ENCODE results near the gene ZNF280A. TPM values are rescaled to one million over a fixed set of nuclear protein-coding genes. Genes with fewer than 3 reads are reported as not detected.
A peak's percentile ranks its signal among the peaks of the same experiment; 100 is the strongest.

Gene ZNF280A
- total RNA-seq, 1 experiment from 2014 or later = not detected

- no peak overlapping the region for H3K4me2 ChIP-seq (ENCODE audit: low read length)
- no peak overlapping the region for H2AFZ ChIP-seq (ENCODE audit: low read length)
- no TSS peak for BruUV-seq (replicated peaks)
- H3K79me2 ChIP-seq (ENCODE audit: low read length) = no peaks in the 10 kb centered on the region
- TF ChIP-seq CTCF (conservative IDR thresholded peaks at IDR 0.05; ENCODE audit: low read depth, low read length) (no peak), EZH2phosphoT487 (IDR thresholded peaks at IDR 0.05; ENCODE audit: borderline replicate concordance, low read length) (no peak), EZH2 (IDR thresholded peaks at IDR 0.05; ENCODE audit: low read length, unreplicated experiment) (no peak)
- no peak overlapping the region for H3K4me3 ChIP-seq (ENCODE audit: low read length)
- H3K9ac ChIP-seq (ENCODE audit: low read length) = no peak overlapping the region
- ATAC-seq (no peak), DNase-seq (peak; percentile 4)
- no peaks in the 10 kb centered on the region for H3K36me3 ChIP-seq (ENCODE audit: low read depth, low read length)
- no peaks in the 10 kb centered on the region for H3K4me1 ChIP-seq (ENCODE audit: insufficient read depth, low read length)
- H3K27ac ChIP-seq (ENCODE audit: low read length) = no peak overlapping the region
- H3K9me3 ChIP-seq (ENCODE audit: low read length) = no peaks in the 10 kb centered on the region
- intact Hi-C loops (cut with micrococcal nuclease) = no loop called here
- H3K27me3 ChIP-seq (ENCODE audit: low read length) = peaks cover 15% of the 10 kb centered on the region
- H3K9me2 ChIP-seq (replicated peaks; ENCODE audit: low read length) = no peaks in the 10 kb centered on the region
- no peaks in the 10 kb centered on the region for H3F3A ChIP-seq (ENCODE audit: low read length, unreplicated experiment)
- ChIA-PET POLR2A (ENCODE audit: unreplicated experiment) (no interaction called here), CTCF (no interaction called here)
- H4K20me1 ChIP-seq (ENCODE audit: low read length) = no peaks in the 10 kb centered on the region
Measured at GRCh38 chr22:22520667-22521602, 865 bp upstream of the ZNF280A start.

GRCh38 chr22:22519591-22519990, 479 bp downstream of the ZNF280A start:
- Histone ChIP-seq H4K20me1 (ENCODE audit: low read length) (no peaks in the 10 kb centered on the region), H3K9ac (ENCODE audit: low read length) (no peak overlapping the region), H2AFZ (ENCODE audit: low read length) (no peak overlapping the region), H3K9me2 (replicated peaks; ENCODE audit: low read length) (no peaks in the 10 kb centered on the region), H3K4me3 (ENCODE audit: low read length) (no peak overlapping the region), H3K4me2 (ENCODE audit: low read length) (no peak overlapping the region), H3K9me3 (ENCODE audit: low read length) (no peaks in the 10 kb centered on the region), H3K4me1 (ENCODE audit: insufficient read depth, low read length) (no peaks in the 10 kb centered on the region), H3K27me3 (ENCODE audit: low read length) (peaks cover 8% of the 10 kb centered on the region; the same call in 1 of the 2 replicates), H3K79me2 (ENCODE audit: low read length) (no peaks in the 10 kb centered on the region), H3K36me3 (ENCODE audit: low read depth, low read length) (no peaks in the 10 kb centered on the region), H3K27ac (ENCODE audit: low read length) (no peak overlapping the region), H3F3A (ENCODE audit: low read length, unreplicated experiment) (no peaks in the 10 kb centered on the region)
- ATAC-seq (no peak), DNase-seq (no peak)
- no TSS peak for BruUV-seq (replicated peaks)
- ChIA-PET POLR2A (ENCODE audit: unreplicated experiment) (no interaction called here), CTCF (no interaction called here)
- intact Hi-C loops (cut with micrococcal nuclease) = no loop called here
- TF ChIP-seq CTCF (conservative IDR thresholded peaks at IDR 0.05; ENCODE audit: low read depth, low read length) (no peak), EZH2 (IDR thresholded peaks at IDR 0.05; ENCODE audit: low read length, unreplicated experiment) (no peak), EZH2phosphoT487 (IDR thresholded peaks at IDR 0.05; ENCODE audit: borderline replicate concordance, low read length) (no peak)

GRCh38 chr22:22516992-22517391, 3.1 kb downstream of the ZNF280A start:
- H3K4me3 ChIP-seq (ENCODE audit: low read length) = no peak overlapping the region
- no peaks in the 10 kb centered on the region for H4K20me1 ChIP-seq (ENCODE audit: low read length)
- no peaks in the 10 kb centered on the region for H3K9me3 ChIP-seq (ENCODE audit: low read length)
- peaks cover 10% of the 10 kb centered on the region; the same call in 1 of the 2 replicates for H3K27me3 ChIP-seq (ENCODE audit: low read length)
- no peak overlapping the region for H2AFZ ChIP-seq (ENCODE audit: low read length)
- H3K27ac ChIP-seq (ENCODE audit: low read length) = no peak overlapping the region
- no peaks in the 10 kb centered on the region for H3K9me2 ChIP-seq (replicated peaks; ENCODE audit: low read length)
- H3K9ac ChIP-seq (ENCODE audit: low read length) = no peak overlapping the region
- POLR2A ChIA-PET (ENCODE audit: unreplicated experiment) = no interaction called here
- no peaks in the 10 kb centered on the region for H3K36me3 ChIP-seq (ENCODE audit: low read depth, low read length)
- ATAC-seq = no peak
- no peak for DNase-seq
- TF ChIP-seq CTCF (conservative IDR thresholded peaks at IDR 0.05; ENCODE audit: low read depth, low read length) (no peak), EZH2phosphoT487 (IDR thresholded peaks at IDR 0.05; ENCODE audit: borderline replicate concordance, low read length) (no peak), EZH2 (IDR thresholded peaks at IDR 0.05; ENCODE audit: low read length, unreplicated experiment) (no peak)
- intact Hi-C loops (cut with micrococcal nuclease) = no loop called here
- BruUV-seq (replicated peaks) = no TSS peak
- H3K79me2 ChIP-seq (ENCODE audit: low read length) = no peaks in the 10 kb centered on the region
- H3F3A ChIP-seq (ENCODE audit: low read length, unreplicated experiment) = no peaks in the 10 kb centered on the region
- no peak overlapping the region for H3K4me2 ChIP-seq (ENCODE audit: low read length)
- CTCF ChIA-PET = no interaction called here
- no peaks in the 10 kb centered on the region for H3K4me1 ChIP-seq (ENCODE audit: insufficient read depth, low read length)

Data from PC-3 (cell line).